ENCODE results near the gene SUCO.

The SUCO gene

GRCh38 chr1:172605641-172606040 lies 72.7 kb downstream of the SUCO start:
- TF ChIP-seq ZBTB7A (IDR thresholded peaks at IDR 0.05; ENCODE audit: low read depth): no peak
- no peak for TF ChIP-seq REST (IDR thresholded peaks at IDR 0.05; ENCODE audit: low read depth)
- no peak for TF ChIP-seq YY1 (IDR thresholded peaks at IDR 0.05; ENCODE audit: low read depth)
- no peak for TF ChIP-seq CREB1 (IDR thresholded peaks at IDR 0.05; ENCODE audit: low read depth)
- no peak for TF ChIP-seq TCF12 (IDR thresholded peaks at IDR 0.05; ENCODE audit: low read depth)
- no peak for TF ChIP-seq NFIC (IDR thresholded peaks at IDR 0.05)
- no peak for TF ChIP-seq MAX (IDR thresholded peaks at IDR 0.05)
- TF ChIP-seq EGR1 (IDR thresholded peaks at IDR 0.05): no peak
- no peak for TF ChIP-seq USF1 (IDR thresholded peaks at IDR 0.05)
- no peak for TF ChIP-seq RAD21 (IDR thresholded peaks at IDR 0.05; ENCODE audit: low read depth)
- no peak for TF ChIP-seq TAF1 (IDR thresholded peaks at IDR 0.05; ENCODE audit: low read depth)
- no peak for TF ChIP-seq FOXM1 (IDR thresholded peaks at IDR 0.05; ENCODE audit: borderline replicate concordance, low read depth)
- TF ChIP-seq TEAD4 (IDR thresholded peaks at IDR 0.05): no peak
- no peak for TF ChIP-seq CEBPB (IDR thresholded peaks at IDR 0.05)
- TF ChIP-seq EP300 (IDR thresholded peaks at IDR 0.05; ENCODE audit: borderline replicate concordance): no peak

- TF ChIP-seq FOXM1 (IDR thresholded peaks at IDR 0.05; ENCODE audit: borderline replicate concordance, low read depth) (no peak), CREB1 (IDR thresholded peaks at IDR 0.05; ENCODE audit: low read depth) (no peak), MAX (IDR thresholded peaks at IDR 0.05) (no peak), EP300 (IDR thresholded peaks at IDR 0.05; ENCODE audit: borderline replicate concordance) (no peak), ZBTB7A (IDR thresholded peaks at IDR 0.05; ENCODE audit: low read depth) (no peak), CEBPB (IDR thresholded peaks at IDR 0.05) (no peak), USF1 (IDR thresholded peaks at IDR 0.05) (no peak), YY1 (IDR thresholded peaks at IDR 0.05; ENCODE audit: low read depth) (no peak)
Observed at GRCh38 chr1:172607145-172607544, 74.2 kb downstream of the SUCO start.

- TF ChIP-seq NFIC (IDR thresholded peaks at IDR 0.05): no peak
- no peak for TF ChIP-seq ZBTB7A (IDR thresholded peaks at IDR 0.05; ENCODE audit: low read depth)
Observed at GRCh38 chr1:172608098-172608601, 75.2 kb downstream of the SUCO start.

- TF ChIP-seq CREB1 (IDR thresholded peaks at IDR 0.05; ENCODE audit: low read depth): no peak
- no peak for TF ChIP-seq TAF1 (IDR thresholded peaks at IDR 0.05; ENCODE audit: low read depth)
- TF ChIP-seq RAD21 (IDR thresholded peaks at IDR 0.05; ENCODE audit: low read depth): peak; percentile 49
- TF ChIP-seq ZBTB7A (IDR thresholded peaks at IDR 0.05; ENCODE audit: low read depth): no peak
Observed at GRCh38 chr1:172609528-172609927, 76.6 kb downstream of the SUCO start.

GRCh38 chr1:172612478-172612877 lies 79.5 kb downstream of the SUCO start:
- TF ChIP-seq ZBTB7A (IDR thresholded peaks at IDR 0.05; ENCODE audit: low read depth) (no peak), CREB1 (IDR thresholded peaks at IDR 0.05; ENCODE audit: low read depth) (no peak), NFIC (IDR thresholded peaks at IDR 0.05) (no peak), USF1 (IDR thresholded peaks at IDR 0.05) (no peak), TCF12 (IDR thresholded peaks at IDR 0.05; ENCODE audit: low read depth) (no peak), EGR1 (IDR thresholded peaks at IDR 0.05) (no peak)

GRCh38 chr1:172613294-172613693 lies 80.3 kb downstream of the SUCO start:
- TF ChIP-seq YY1 (IDR thresholded peaks at IDR 0.05; ENCODE audit: low read depth): no peak
- no peak for TF ChIP-seq TCF12 (IDR thresholded peaks at IDR 0.05; ENCODE audit: low read depth)
- TF ChIP-seq RAD21 (IDR thresholded peaks at IDR 0.05; ENCODE audit: low read depth): no peak
- TF ChIP-seq REST (IDR thresholded peaks at IDR 0.05; ENCODE audit: low read depth): no peak
- no peak for TF ChIP-seq CEBPB (IDR thresholded peaks at IDR 0.05)
- TF ChIP-seq EP300 (IDR thresholded peaks at IDR 0.05; ENCODE audit: borderline replicate concordance): no peak
- no peak for TF ChIP-seq MAX (IDR thresholded peaks at IDR 0.05)
- no peak for TF ChIP-seq TEAD4 (IDR thresholded peaks at IDR 0.05)
- TF ChIP-seq ZBTB7A (IDR thresholded peaks at IDR 0.05; ENCODE audit: low read depth): no peak
- no peak for TF ChIP-seq TAF1 (IDR thresholded peaks at IDR 0.05; ENCODE audit: low read depth)
- no peak for TF ChIP-seq USF1 (IDR thresholded peaks at IDR 0.05)
- no peak for TF ChIP-seq EGR1 (IDR thresholded peaks at IDR 0.05)
- TF ChIP-seq CREB1 (IDR thresholded peaks at IDR 0.05; ENCODE audit: low read depth): no peak
